SU-DHL-6 (cell line): ENCODE measurements around the gene GALNT10.

Experiments used
- H2AFZ ChIP-seq: fragments of 200-600 bp; sonication (generic); 2 replicates; pipeline ENCODE4 v1.6.1; 2014; ENCODE audit warnings: low read depth, mild to moderate bottlenecking, moderate library complexity, mixed read lengths, antibody characterized with exemption, low read length; ENCODE audit not compliant: severe bottlenecking
- H3F3A ChIP-seq: fragments of 200-600 bp; shearing (Covaris generic); 2 replicates; pipeline ENCODE4 v1.6.0; 2016; ENCODE audit warnings: antibody characterized with exemption, mild to moderate bottlenecking; ENCODE audit not compliant: insufficient read depth
- H3K27ac ChIP-seq: fragments of 200-600 bp; sonication (generic); 2 replicates; pipeline ENCODE4 v1.5.1; 2016; ENCODE audit warnings: low read depth, mild to moderate bottlenecking, low read length, moderate library complexity, mixed read lengths
- H3K27me3 ChIP-seq: fragments of 200-600 bp; sonication (generic), shearing (Covaris generic); 2 replicates; pipeline ENCODE4 v1.6.0; 2014; ENCODE audit warnings: mild to moderate bottlenecking, low read length
- H3K36me3 ChIP-seq: fragments of 200-600 bp; sonication (generic); 2 replicates; pipeline ENCODE4 v1.6.1; 2014; ENCODE audit warnings: mild to moderate bottlenecking, low read length, mixed read lengths
- H3K4me2 ChIP-seq: fragments of 300-600, 200-600 bp; shearing (Covaris generic), sonication (generic); 2 replicates; pipeline ENCODE4 v1.6.0; 2014; ENCODE audit warnings: low read length, low read depth, mild to moderate bottlenecking; ENCODE audit not compliant: poor library complexity, severe bottlenecking
- H3K4me3 ChIP-seq: fragments of 200-600 bp; sonication (generic); 2 replicates; pipeline ENCODE4 v1.5.1; 2014; ENCODE audit warnings: antibody characterized with exemption, low read length, mild to moderate bottlenecking, mixed read lengths; ENCODE audit not compliant: insufficient read depth, poor library complexity, severe bottlenecking
- H3K79me2 ChIP-seq: fragments of 200-600 bp; sonication (generic); 2 replicates; pipeline ENCODE4 v1.6.1; 2014; ENCODE audit warnings: mild to moderate bottlenecking, low read length, moderate library complexity; ENCODE audit not compliant: insufficient read depth
- H3K9ac ChIP-seq: fragments of 200-600 bp; sonication (generic); 2 replicates; pipeline ENCODE4 v1.7.0; 2014; ENCODE audit warnings: mild to moderate bottlenecking, low read length
- H3K9me2 ChIP-seq: fragments of 200-600 bp; sonication (generic); replicated peaks from 2 replicates; pipeline ENCODE4 v1.6.1; 2014; ENCODE audit warnings: low read length; ENCODE audit not compliant: insufficient read depth
- H3K9me3 ChIP-seq: fragments of 200-600 bp; sonication (generic); 2 replicates; pipeline ENCODE4 v1.6.1; 2014; ENCODE audit warnings: low read length, mixed read lengths; ENCODE audit not compliant: insufficient read depth
- H4K20me1 ChIP-seq: fragments of 200-600 bp; sonication (generic); 2 replicates; pipeline ENCODE4 v1.6.1; 2014; ENCODE audit warnings: low read depth, mild to moderate bottlenecking, antibody characterized with exemption, low read length, moderate library complexity, mixed read lengths
- EZH2phosphoT487 ChIP-seq: fragments of 200-600 bp; sonication (generic), shearing (Covaris generic); conservative IDR thresholded peaks from 2 replicates; pipeline ENCODE4 v1.6.1; 2018; ENCODE audit warnings: mild to moderate bottlenecking, antibody characterized with exemption, low read length, moderate library complexity, mixed read lengths
- TF ChIP-seq, protein P1 (sequence below): fragments of 200-600 bp; sonication (generic); IDR thresholded peaks from one replicate; pipeline ENCODE4 v1.5.1; 2017; ENCODE audit warnings: antibody characterized with exemption, mild to moderate bottlenecking, low read length, moderate library complexity; ENCODE audit not compliant: insufficient read depth, poor library complexity, severe bottlenecking

The GALNT10 gene

DNA sequence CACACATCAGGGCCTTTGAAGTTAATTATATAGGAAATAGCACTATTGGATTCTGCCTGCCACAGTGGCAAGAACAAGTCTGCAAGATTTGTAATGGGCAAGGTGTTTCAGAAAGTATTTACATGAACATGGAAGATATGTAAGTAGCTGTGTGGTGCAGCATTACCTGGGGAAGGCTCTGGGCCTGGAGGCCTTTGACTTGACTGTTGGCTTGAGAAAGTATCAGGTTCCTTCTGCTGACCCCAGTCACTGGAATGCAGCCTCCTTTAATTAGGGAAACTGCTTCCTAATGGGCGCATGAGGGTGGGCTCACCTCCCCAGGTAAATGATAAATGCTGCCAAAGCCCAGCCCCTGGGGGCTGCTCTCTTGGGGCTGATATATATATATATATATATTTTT is 102.7 kb downstream of the GALNT10 start:
- H3K79me2 ChIP-seq: no peaks in the 10 kb centered on the region

DNA sequence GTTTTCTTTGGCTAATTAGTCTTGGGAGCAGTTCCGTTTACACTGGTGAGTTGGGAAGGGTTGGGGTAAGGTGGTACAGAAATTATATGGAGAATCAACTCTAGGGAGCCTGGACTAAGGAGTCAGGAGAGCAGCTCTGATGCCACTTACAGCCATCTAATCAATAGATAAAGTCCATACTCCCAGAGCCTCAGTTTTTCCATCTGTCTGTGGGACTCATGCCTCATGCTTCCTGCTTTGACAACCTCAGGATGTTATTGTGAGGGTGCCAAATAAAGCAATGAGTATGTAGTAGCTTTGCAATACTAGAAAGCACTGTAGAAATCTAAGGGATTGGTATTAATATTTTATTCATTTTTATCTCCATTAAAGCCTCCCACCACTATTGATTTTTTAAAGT is 105.0 kb downstream of the GALNT10 start:
- Histone ChIP-seq H3K9ac (no peak overlapping the region), H3K27ac (no peak overlapping the region), H2AFZ (no peak overlapping the region), H3K4me2 (no peak overlapping the region), H3K9me2 (no peaks in the 10 kb centered on the region), H3K9me3 (no peaks in the 10 kb centered on the region), H3K79me2 (no peaks in the 10 kb centered on the region), H3K27me3 (no peaks in the 10 kb centered on the region), H3K36me3 (no peaks in the 10 kb centered on the region), H3F3A (no peaks in the 10 kb centered on the region), H3K4me3 (no peak overlapping the region), H4K20me1 (no peaks in the 10 kb centered on the region)
- no peak for TF ChIP-seq EZH2phosphoT487
- TF ChIP-seq, protein P1, sequence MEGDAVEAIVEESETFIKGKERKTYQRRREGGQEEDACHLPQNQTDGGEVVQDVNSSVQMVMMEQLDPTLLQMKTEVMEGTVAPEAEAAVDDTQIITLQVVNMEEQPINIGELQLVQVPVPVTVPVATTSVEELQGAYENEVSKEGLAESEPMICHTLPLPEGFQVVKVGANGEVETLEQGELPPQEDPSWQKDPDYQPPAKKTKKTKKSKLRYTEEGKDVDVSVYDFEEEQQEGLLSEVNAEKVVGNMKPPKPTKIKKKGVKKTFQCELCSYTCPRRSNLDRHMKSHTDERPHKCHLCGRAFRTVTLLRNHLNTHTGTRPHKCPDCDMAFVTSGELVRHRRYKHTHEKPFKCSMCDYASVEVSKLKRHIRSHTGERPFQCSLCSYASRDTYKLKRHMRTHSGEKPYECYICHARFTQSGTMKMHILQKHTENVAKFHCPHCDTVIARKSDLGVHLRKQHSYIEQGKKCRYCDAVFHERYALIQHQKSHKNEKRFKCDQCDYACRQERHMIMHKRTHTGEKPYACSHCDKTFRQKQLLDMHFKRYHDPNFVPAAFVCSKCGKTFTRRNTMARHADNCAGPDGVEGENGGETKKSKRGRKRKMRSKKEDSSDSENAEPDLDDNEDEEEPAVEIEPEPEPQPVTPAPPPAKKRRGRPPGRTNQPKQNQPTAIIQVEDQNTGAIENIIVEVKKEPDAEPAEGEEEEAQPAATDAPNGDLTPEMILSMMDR: no peak

More for the DNA sequence above, 102.7 kb downstream of the GALNT10 start:
- Histone ChIP-seq H4K20me1 (no peaks in the 10 kb centered on the region), H3F3A (no peaks in the 10 kb centered on the region), H3K27me3 (no peaks in the 10 kb centered on the region), H3K9ac (no peak overlapping the region), H3K4me2 (no peak overlapping the region), H3K4me3 (no peak overlapping the region), H3K27ac (no peak overlapping the region), H3K36me3 (no peaks in the 10 kb centered on the region), H3K9me3 (no peaks in the 10 kb centered on the region), H2AFZ (no peak overlapping the region), H3K9me2 (no peaks in the 10 kb centered on the region)
- no peak for TF ChIP-seq EZH2phosphoT487
- TF ChIP-seq, protein P1: no peak

DNA sequence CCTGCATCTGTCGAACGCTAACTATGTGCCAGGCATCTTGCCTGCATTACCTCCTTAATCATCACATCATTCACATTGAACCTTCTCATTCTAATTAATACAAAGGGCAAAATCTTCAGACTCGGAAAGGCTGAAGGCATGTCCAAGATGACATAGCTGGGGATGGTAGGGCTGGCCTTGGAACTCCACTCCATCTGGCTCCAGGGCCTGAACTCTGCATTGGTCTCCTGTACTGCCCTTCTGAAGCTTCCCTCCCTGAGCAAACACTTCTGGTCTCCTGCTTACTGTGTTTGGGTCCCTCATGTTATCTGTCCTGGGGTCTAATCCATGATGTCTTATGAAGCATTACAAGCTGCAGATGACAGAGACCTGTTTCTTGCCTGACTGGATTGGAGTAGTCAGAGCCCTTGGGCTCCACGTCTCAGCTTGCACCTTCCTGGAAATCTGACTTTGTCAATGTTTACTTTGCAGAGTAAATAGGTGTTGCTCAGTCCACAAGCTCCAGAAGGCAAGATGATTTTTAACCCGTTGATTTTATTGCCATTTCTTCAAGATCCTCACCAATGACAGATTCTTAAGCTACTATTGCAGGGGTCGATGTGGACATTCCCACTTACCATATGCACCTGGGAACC is 106.1 kb downstream of the GALNT10 start:
- Histone ChIP-seq H3K9me2 (no peaks in the 10 kb centered on the region), H3K4me3 (no peak overlapping the region), H3F3A (no peaks in the 10 kb centered on the region), H3K9me3 (no peaks in the 10 kb centered on the region), H2AFZ (no peak overlapping the region), H3K36me3 (no peaks in the 10 kb centered on the region), H3K4me2 (no peak overlapping the region), H4K20me1 (no peaks in the 10 kb centered on the region), H3K79me2 (no peaks in the 10 kb centered on the region), H3K9ac (no peak overlapping the region), H3K27ac (no peak overlapping the region), H3K27me3 (no peaks in the 10 kb centered on the region)
- TF ChIP-seq EZH2phosphoT487: no peak
- TF ChIP-seq, protein P1: no peak
